ENCODE results near the gene PDE4B. TPM values are rescaled to one million over a fixed set of nuclear protein-coding genes. Genes with fewer than 3 reads are reported as not detected.

Gene PDE4B
- total RNA-seq, 1 experiment from 2014 or later: 1.8 TPM

DNA sequence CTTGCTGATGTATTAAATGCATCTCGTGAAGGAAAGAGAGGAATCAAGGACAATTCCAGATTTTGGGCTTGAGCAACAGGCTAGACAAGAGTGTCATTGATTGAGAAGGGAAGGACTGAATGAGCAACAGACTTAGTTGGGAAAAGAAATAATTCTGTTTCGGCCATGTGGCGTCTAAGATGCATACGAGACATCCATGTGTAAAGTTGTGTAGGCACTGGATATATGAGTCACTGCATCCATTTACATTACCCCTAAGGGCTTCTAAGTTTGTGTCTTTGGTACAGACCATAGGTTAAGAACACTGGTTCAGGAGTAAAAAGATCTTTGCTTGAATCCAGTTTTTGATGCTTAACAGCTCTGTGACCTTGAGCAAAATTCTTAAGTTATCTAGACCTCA is 434.3 kb downstream of the PDE4B start:
- H3K36me3 ChIP-seq: no peaks in the 10 kb centered on the region
- no peaks in the 10 kb centered on the region for H3K9me3 ChIP-seq
- H3K27me3 ChIP-seq: no peaks in the 10 kb centered on the region
- H3K4me3 ChIP-seq: no peak overlapping the region
- DNase-seq: no peak

DNA sequence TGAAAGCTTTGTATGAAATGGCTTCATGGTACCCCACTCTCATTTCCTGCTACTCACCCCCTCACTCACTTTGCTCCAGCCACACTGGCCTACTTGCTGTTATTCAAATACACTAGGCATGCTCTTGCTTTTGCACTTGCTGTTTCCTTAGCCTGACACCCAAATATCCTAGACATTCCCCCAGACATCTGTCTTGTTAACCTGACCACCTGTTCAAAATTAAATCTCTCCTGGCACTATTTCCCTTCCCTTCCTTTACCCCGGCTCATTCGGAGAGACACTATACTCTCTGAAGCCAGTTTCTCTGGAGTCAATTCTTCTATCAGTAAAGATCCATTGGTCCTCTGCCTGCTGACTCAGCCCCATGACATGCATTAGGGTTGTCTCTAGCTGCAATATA is 435.3 kb downstream of the PDE4B start:
- no peaks in the 10 kb centered on the region for H3K27me3 ChIP-seq
- H3K36me3 ChIP-seq: no peaks in the 10 kb centered on the region
- no peak overlapping the region for H3K4me3 ChIP-seq
- no peak for DNase-seq
- no peaks in the 10 kb centered on the region for H3K9me3 ChIP-seq

DNA sequence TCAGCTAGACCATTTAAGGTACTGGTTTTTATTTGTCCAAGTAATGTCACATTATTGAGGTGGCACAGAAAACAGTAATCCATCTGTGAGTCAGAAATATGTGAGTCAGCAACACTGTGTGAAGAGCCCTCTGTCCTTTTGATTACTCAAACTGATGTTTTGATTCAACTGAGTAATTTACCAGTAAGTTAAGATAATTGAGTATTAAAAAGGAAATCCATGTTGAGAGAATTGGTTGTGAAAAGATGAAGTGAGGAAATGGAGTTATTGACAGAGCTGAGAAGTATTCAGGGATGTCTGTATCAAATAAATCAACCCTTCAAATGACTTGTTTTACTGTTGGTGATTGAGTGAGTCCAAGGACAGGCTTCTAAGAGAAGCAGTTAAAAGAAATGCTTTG is 438.5 kb downstream of the PDE4B start:
- DNase-seq: no peak
- Histone ChIP-seq H3K9me3 (no peaks in the 10 kb centered on the region), H3K4me3 (no peak overlapping the region), H3K36me3 (no peaks in the 10 kb centered on the region), H3K27me3 (no peaks in the 10 kb centered on the region)

- Histone ChIP-seq H3K36me3 (no peaks in the 10 kb centered on the region), H3K9me3 (no peaks in the 10 kb centered on the region), H3K27me3 (no peaks in the 10 kb centered on the region), H3K4me3 (no peak overlapping the region)
- DNase-seq: no peak
These were observed 439.2 kb downstream of the PDE4B start for GRCh38 chr1:66231681-66232463.

GRCh38 chr1:66237042-66237441 is 444.3 kb downstream of the PDE4B start:
- no peak for DNase-seq
- no peak overlapping the region for H3K4me3 ChIP-seq
- H3K27me3 ChIP-seq: no peaks in the 10 kb centered on the region
- H3K36me3 ChIP-seq: no peaks in the 10 kb centered on the region
- H3K9me3 ChIP-seq: no peaks in the 10 kb centered on the region

DNA sequence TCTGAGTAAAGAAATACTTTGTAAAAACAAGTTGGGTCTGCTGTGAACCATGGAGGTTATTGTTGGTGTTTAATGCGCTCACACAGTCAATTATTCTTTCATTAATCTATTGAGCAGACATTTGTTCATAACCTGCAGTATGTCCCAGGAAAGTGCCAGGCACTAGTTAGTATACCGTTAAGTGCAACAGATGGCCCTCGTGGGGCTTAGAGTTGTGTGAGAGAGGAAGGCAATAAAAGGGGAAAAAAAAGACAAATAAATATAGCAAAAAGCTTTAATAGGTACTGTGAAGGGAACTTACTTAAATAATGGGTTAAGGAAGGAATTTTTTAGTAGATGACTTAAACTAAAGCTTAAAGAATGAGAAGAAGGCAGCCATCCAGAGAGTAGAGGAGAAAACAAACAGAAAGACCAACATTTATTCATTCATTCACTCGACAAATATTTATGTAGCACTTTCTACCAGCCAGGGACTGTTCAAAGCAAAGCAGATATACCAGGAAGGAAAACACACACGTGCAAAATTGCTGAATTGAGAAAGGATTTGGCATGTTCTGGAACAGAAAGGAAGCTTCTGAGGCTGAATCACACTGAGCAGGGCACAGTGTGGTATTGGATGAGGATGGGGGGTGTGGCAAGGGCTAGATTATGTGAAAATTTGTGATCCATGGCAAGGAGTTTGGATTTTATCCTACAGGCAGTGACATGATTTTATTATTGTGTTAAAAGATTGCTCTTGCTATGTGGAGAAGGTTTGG is 445.2 kb downstream of the PDE4B start:
- Histone ChIP-seq H3K4me3 (no peak overlapping the region), H3K27me3 (no peaks in the 10 kb centered on the region), H3K9me3 (no peaks in the 10 kb centered on the region), H3K36me3 (no peaks in the 10 kb centered on the region)
- peak; percentile 23 for DNase-seq

- H3K9me3 ChIP-seq: no peaks in the 10 kb centered on the region
- no peaks in the 10 kb centered on the region for H3K27me3 ChIP-seq
- H3K36me3 ChIP-seq: no peaks in the 10 kb centered on the region
- no peak for DNase-seq
- H3K4me3 ChIP-seq: no peak overlapping the region
These were observed 447.1 kb downstream of the PDE4B start for GRCh38 chr1:66239834-66240233.

GRCh38 chr1:66240491-66241484 is 448.1 kb downstream of the PDE4B start:
- no peak overlapping the region for H3K4me3 ChIP-seq
- H3K36me3 ChIP-seq: no peaks in the 10 kb centered on the region
- no peaks in the 10 kb centered on the region for H3K9me3 ChIP-seq
- DNase-seq: no peak
- no peaks in the 10 kb centered on the region for H3K27me3 ChIP-seq

- DNase-seq: peak; percentile 80
- H3K36me3 ChIP-seq: no peaks in the 10 kb centered on the region
- no peaks in the 10 kb centered on the region for H3K9me3 ChIP-seq
- H3K27me3 ChIP-seq: no peaks in the 10 kb centered on the region
- H3K4me3 ChIP-seq: no peak overlapping the region
These were observed 450.2 kb downstream of the PDE4B start for GRCh38 chr1:66242646-66243547.

GRCh38 chr1:66243548-66244130 is 450.9 kb downstream of the PDE4B start:
- Histone ChIP-seq H3K27me3 (no peaks in the 10 kb centered on the region), H3K4me3 (no peak overlapping the region), H3K9me3 (no peaks in the 10 kb centered on the region), H3K36me3 (no peaks in the 10 kb centered on the region)
- DNase-seq: peak; percentile 4

GRCh38 chr1:66244429-66244828 is 451.7 kb downstream of the PDE4B start:
- H3K4me3 ChIP-seq: no peak overlapping the region
- DNase-seq: no peak
- H3K27me3 ChIP-seq: no peaks in the 10 kb centered on the region
- H3K9me3 ChIP-seq: no peaks in the 10 kb centered on the region
- H3K36me3 ChIP-seq: no peaks in the 10 kb centered on the region

DNA sequence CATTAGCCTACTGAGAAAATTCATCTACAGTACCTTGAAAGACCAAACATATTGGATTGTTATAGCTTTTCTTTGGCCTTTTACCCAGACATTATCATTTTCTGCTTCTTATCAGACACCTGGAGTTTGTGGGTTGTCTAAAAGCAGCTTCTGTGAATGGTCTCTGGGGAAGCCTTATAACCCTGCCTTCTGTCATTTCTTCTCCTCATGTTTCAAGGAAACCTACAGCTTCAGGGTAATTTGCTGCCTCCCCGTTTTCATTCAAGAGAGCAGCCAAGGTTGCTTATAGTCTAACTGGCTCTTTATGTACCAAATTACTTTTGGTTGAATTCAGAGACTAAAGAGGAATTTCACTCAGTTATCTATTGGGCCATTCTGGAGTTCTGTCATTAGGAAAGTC is 453.0 kb downstream of the PDE4B start:
- DNase-seq: no peak
- H3K4me3 ChIP-seq: no peak overlapping the region
- no peaks in the 10 kb centered on the region for H3K9me3 ChIP-seq
- H3K36me3 ChIP-seq: no peaks in the 10 kb centered on the region
- H3K27me3 ChIP-seq: no peaks in the 10 kb centered on the region

DNA sequence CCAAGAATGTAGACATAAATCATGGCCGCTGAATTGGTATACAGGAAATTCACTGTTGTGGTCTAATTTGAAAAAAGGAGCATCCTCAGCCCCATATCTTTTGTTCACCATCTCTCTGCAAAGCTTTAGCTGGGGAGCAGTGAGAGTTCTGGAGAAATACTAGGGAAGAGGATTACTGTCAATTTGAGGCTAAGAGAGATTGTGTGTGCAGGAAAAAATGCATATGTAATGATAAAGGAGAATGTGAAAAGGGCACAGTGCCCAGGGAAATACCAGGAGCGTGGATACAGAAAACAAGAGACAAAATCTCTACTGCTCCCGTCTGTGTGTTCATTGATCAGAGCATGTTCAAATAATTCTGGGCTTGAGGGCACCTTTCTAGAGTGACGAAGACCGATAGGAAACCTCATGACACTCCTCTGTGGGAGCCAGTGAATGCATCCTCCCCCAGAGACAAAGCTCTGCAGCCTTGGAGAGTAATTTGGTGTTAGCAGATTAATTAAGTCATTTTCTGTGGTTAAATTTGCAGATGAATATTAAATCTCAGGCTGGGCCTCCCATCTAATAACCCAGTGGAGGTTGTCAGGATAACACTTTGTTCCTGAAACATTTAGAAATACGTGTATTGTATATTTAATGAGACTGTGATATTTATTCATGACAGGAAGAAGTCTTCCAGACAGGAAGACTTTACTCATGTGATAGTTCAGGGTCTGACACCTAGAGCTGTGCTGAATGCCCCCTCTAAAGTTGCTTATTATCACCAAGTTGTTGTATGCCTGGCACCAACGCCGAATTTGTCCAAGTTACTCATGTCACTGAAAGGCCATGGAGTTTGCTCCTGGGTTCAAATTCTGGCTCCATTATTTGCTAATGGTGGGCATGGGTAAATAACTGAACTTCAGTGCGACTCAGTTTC is 453.9 kb downstream of the PDE4B start:
- Histone ChIP-seq H3K9me3 (no peaks in the 10 kb centered on the region), H3K36me3 (no peaks in the 10 kb centered on the region), H3K27me3 (no peaks in the 10 kb centered on the region), H3K4me3 (no peak overlapping the region)
- no peak for DNase-seq

- Histone ChIP-seq H3K9me3 (no peaks in the 10 kb centered on the region), H3K27me3 (no peaks in the 10 kb centered on the region), H3K36me3 (no peaks in the 10 kb centered on the region), H3K4me3 (no peak overlapping the region)
- DNase-seq: no peak
These were observed 454.9 kb downstream of the PDE4B start for GRCh38 chr1:66247415-66248208.

Data from MG63 (cell line).